Naive B cell (primary cell): ENCODE measurements around the gene BRME1. TPM values are rescaled to one million over a fixed set of nuclear protein-coding genes. Genes with fewer than 3 reads are reported as not detected.

ENCODE experiments used
- ATAC-seq, 2 donors: fragments of 150-1000 bp; cut with Tn5 transposase; 2 replicates each; pipeline ENCODE4 v1.10.0; 2021; ENCODE audit warnings: low read depth in 2 of 2, mild to moderate bottlenecking in 2 of 2, moderate library complexity in 2 of 2
- DNase-seq: peaks from one replicate; pipeline ENCODE4 v3.0.0; 2022
- H3K27ac Mint-ChIP-seq, 6 donors: one replicate each; pipeline ENCODE4 v1.8.0; 2020 to 2022; ENCODE audit warnings: mild to moderate bottlenecking in 6 of 6, mixed read lengths in 6 of 6, moderate library complexity in 5 of 6, inconsistent platforms in 2 of 6
- H3K27me3 Mint-ChIP-seq, 3 donors: one replicate each; pipeline ENCODE4 v1.8.0; 2021 to 2022; ENCODE audit warnings: mixed read lengths in 3 of 3, mild to moderate bottlenecking in 1 of 3
- H3K36me3 Mint-ChIP-seq, 2 donors: one replicate each; pipeline ENCODE4 v1.8.0; 2020 to 2022; ENCODE audit warnings: mixed read lengths in 2 of 2, inconsistent platforms in 1 of 2, mild to moderate bottlenecking in 1 of 2
- H3K4me1 Mint-ChIP-seq, 3 donors: one replicate each; pipeline ENCODE4 v1.8.0; 2020 to 2022; ENCODE audit warnings: mixed read lengths in 3 of 3, inconsistent platforms in 1 of 3, mild to moderate bottlenecking in 1 of 3, moderate library complexity in 1 of 3
- H3K4me3 Mint-ChIP-seq, 8 donors: one replicate each; pipeline ENCODE4 v1.8.0; 2020 to 2022; ENCODE audit warnings: mild to moderate bottlenecking in 8 of 8, mixed read lengths in 8 of 8, moderate library complexity in 8 of 8, inconsistent platforms in 2 of 8
- H3K9me3 Mint-ChIP-seq, 7 donors: one replicate each; pipeline ENCODE4 v1.8.0; 2020 to 2022; ENCODE audit warnings: mixed read lengths in 7 of 7, mild to moderate bottlenecking in 5 of 7, inconsistent platforms in 2 of 7, moderate library complexity in 1 of 7
- polyA plus RNA-seq, 6 donors: library from polyadenylated mRNA; unstranded; fragments of 300-500 nt; fragmentation: Illumina TruSeq; gene quantifications; one replicate each; pipeline ENCODE4 v1.2.3, GENCODE V29; 2021; ENCODE audit warnings: low read depth in 6 of 6

BRME1 gene
- polyA plus RNA-seq, 6 donors from 2014 or later, result 0.47 to 0.51 TPM; not detected in 4

DNA sequence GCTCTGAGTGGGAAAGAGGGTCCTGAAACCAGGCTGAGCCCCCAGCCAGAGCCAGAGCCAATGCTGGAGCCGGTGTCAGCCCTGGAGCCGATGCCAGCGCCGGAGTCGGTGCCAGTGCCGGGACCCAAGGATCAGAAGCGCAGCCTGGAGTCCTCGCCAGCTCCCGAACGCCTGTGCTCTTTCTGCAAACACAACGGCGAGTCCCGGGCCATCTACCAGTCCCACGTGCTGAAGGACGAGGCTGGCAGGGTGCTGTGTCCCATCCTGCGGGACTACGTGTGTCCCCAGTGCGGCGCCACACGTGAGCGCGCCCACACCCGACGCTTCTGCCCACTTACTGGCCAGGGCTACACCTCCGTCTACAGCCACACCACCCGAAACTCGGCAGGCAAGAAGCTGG, 28.6 kb downstream of the BRME1 start:
- peaks cover 9 to 30% (median 17%) of the 10 kb centered on the region in 3 donors for H3K27me3 Mint-ChIP-seq
- no peak overlapping the region for H3K4me3 Mint-ChIP-seq
- H3K9me3 Mint-ChIP-seq, result no peaks in the 10 kb centered on the region
- H3K36me3 Mint-ChIP-seq, result no peaks in the 10 kb centered on the region
- DNase-seq, result no peak
- no peak for ATAC-seq
- no peak overlapping the region for H3K27ac Mint-ChIP-seq
- H3K4me1 Mint-ChIP-seq, result peaks cover 26 to 33% (median 31%) of the 10 kb centered on the region in 3 donors

DNA sequence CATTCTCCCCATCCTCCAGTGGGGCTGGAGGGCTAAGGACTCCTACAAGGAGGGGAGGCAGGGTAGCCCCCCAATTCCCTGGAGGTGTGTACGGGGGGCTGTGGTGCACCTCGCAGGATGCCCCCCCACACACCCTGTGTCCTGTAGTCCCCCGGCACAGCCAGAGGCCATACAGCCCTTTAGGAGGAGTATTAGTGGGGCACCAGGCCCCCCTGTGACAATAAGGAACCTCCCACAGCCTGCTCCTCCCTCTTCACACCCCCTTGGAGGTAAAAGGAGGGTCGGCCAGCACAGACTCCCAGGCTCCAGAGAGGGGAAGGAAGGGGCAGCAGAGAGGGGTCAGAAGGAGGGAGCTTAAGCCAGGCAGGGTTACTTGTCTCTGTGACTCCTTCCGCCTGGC, 29.1 kb downstream of the BRME1 start, which contains the start of gene NANOS3:
NANOS3 (plus strand) TSS at position 301 of the 400 bp plus-strand sequence. CDS start 115 bp downstream, outside the sequence.
- H3K4me1 Mint-ChIP-seq, result peaks cover 22 to 28% (median 27%) of the 10 kb centered on the region in 3 donors
- no peaks in the 10 kb centered on the region for H3K9me3 Mint-ChIP-seq
- no peak within 1 kb of the TSS for H3K4me3 Mint-ChIP-seq

GRCh38 chr19:13875824-13876223, 30.1 kb downstream of the BRME1 start:
- H3K27me3 Mint-ChIP-seq, result peaks cover 13 to 43% (median 27%) of the 10 kb centered on the region in 3 donors
- ATAC-seq (no peak), DNase-seq (no peak)
- no peaks in the 10 kb centered on the region for H3K9me3 Mint-ChIP-seq
- H3K36me3 Mint-ChIP-seq, result no peaks in the 10 kb centered on the region
- peaks cover 16 to 18% (median 17%) of the 10 kb centered on the region in 3 donors for H3K4me1 Mint-ChIP-seq
- H3K27ac Mint-ChIP-seq, result no peak overlapping the region
- peak overlapping the region in 1 of 8 donors; percentile 21 for H3K4me3 Mint-ChIP-seq

More for the DNA sequence above, 29.1 kb downstream of the BRME1 start, which contains the start of gene NANOS3:
- Mint-ChIP-seq H3K27me3 (peaks cover 9 to 34% (median 21%) of the 10 kb centered on the region in 3 donors), H3K36me3 (no peaks in the 10 kb centered on the region), H3K27ac (no peak within 1 kb of the TSS)
- DNase-seq (no peak), ATAC-seq (no peak)

- Mint-ChIP-seq H3K27me3 (peaks cover 19 to 61% (median 42%) of the 10 kb centered on the region in 3 donors), H3K4me3 (peak overlapping the region in 6 of 8 donors; percentile 20 to 72 (median 48)), H3K9me3 (no peaks in the 10 kb centered on the region), H3K4me1 (peaks cover 7 to 12% (median 10%) of the 10 kb centered on the region in 3 donors), H3K36me3 (no peaks in the 10 kb centered on the region), H3K27ac (peak overlapping the region in 1 of 6 donors; percentile 36)
- no peak for ATAC-seq
- no peak for DNase-seq
These were observed 31.9 kb downstream of the BRME1 start for GRCh38 chr19:13873834-13874515.

DNA sequence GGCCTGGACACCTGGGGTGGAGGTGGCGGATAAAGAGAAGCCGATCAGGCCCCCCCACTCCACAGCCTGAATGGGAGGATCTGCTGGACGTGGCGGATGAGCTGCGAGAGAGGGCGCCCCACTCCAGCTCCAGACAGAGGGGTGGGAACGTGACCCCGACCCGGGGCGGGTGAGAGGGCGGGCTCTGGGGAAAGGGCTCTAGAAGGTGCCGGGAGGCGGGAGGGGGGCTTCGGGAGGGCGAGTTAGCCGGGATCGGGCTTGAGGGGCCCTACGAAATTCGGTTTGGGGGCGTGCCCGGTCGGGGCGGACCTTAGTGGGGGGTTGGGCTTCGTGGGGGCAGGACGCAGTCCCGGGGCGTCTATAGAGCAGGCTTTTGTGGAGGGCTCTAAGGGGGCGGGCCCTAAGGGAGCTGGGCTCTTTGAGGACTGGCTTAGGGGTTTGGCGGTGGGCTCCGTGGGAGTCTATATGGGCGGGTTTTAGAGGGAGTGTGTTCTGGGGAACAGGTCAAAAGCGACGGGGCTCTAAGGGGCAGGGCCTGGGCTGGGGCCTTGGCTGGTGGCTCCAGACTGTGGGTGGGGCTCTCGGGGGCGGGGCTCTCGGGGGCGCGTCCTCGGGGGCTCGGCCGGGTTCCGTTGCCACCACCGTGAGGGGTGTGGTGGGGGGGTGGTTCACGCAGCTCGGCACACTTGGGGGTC, 33.1 kb downstream of the BRME1 start:
- H3K9me3 Mint-ChIP-seq, result no peaks in the 10 kb centered on the region
- H3K4me3 Mint-ChIP-seq, result peak overlapping the region; percentile 60 to 90 (median 82)
- ATAC-seq (peak; percentile 82 to 86), DNase-seq (peak; percentile 38)
- peaks cover 7 to 12% (median 10%) of the 10 kb centered on the region in 3 donors for H3K4me1 Mint-ChIP-seq
- peaks cover 24 to 69% (median 53%) of the 10 kb centered on the region in 3 donors for H3K27me3 Mint-ChIP-seq
- no peak overlapping the region for H3K27ac Mint-ChIP-seq
- H3K36me3 Mint-ChIP-seq, result no peaks in the 10 kb centered on the region

- no peaks in the 10 kb centered on the region for H3K9me3 Mint-ChIP-seq
- H3K27ac Mint-ChIP-seq, result peak overlapping the region in 1 of 6 donors; percentile 37
- H3K4me1 Mint-ChIP-seq, result peaks cover 7 to 12% (median 10%) of the 10 kb centered on the region in 3 donors
- H3K36me3 Mint-ChIP-seq, result no peaks in the 10 kb centered on the region
- DNase-seq (no peak), ATAC-seq (no peak)
- H3K4me3 Mint-ChIP-seq, result peak overlapping the region; percentile 60 to 87 (median 78)
- peaks cover 30 to 75% (median 58%) of the 10 kb centered on the region in 3 donors for H3K27me3 Mint-ChIP-seq
These were observed 33.6 kb downstream of the BRME1 start for GRCh38 chr19:13872339-13872694.

GRCh38 chr19:13870873-13871272, 35.0 kb downstream of the BRME1 start:
- no peak for ATAC-seq
- peak overlapping the region in 1 of 6 donors; percentile 56 for H3K27ac Mint-ChIP-seq
- peaks cover 15 to 21% (median 16%) of the 10 kb centered on the region in 3 donors for H3K4me1 Mint-ChIP-seq
- peak overlapping the region in 2 of 8 donors; percentile 24 to 42 for H3K4me3 Mint-ChIP-seq
- DNase-seq, result no peak
- H3K9me3 Mint-ChIP-seq, result no peaks in the 10 kb centered on the region
- H3K27me3 Mint-ChIP-seq, result peaks cover 37 to 79% (median 71%) of the 10 kb centered on the region in 3 donors
- peaks cover 0 to 5% of the 10 kb centered on the region in 2 donors for H3K36me3 Mint-ChIP-seq

GRCh38 chr19:13869281-13869680, 36.6 kb downstream of the BRME1 start:
- H3K4me3 Mint-ChIP-seq, result no peak overlapping the region

DNA sequence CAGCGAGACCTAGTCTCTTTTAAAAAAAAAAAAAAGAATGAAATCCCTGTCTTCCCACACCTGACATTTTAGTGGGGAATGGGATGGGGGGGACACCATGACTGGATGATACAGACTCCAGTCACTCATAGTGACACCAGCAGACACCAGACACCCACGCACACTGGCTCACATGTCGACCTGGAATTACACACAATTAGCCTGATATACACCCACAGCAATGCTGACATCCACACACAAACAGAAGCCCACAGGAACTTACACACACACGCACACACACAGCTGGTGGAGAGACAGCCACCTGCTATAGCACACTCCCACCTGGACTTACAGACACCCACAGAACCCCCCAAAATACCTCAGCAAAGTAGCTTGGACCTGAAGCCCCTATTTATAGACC, 37.3 kb downstream of the BRME1 start:
- peaks cover 5 to 12% of the 10 kb centered on the region in 2 donors for H3K36me3 Mint-ChIP-seq
- H3K27ac Mint-ChIP-seq, result peak overlapping the region in 2 of 6 donors; percentile 4 to 86
- H3K27me3 Mint-ChIP-seq, result peaks cover 45 to 77% (median 76%) of the 10 kb centered on the region in 3 donors
- no peak for ATAC-seq
- peaks cover 20 to 27% (median 25%) of the 10 kb centered on the region in 3 donors for H3K4me1 Mint-ChIP-seq
- H3K9me3 Mint-ChIP-seq, result peaks cover 0 to 1% (median 0%) of the 10 kb centered on the region in 7 donors
- H3K4me3 Mint-ChIP-seq, result peak overlapping the region in 2 of 8 donors; percentile 0 to 73
- no peak for DNase-seq

More at GRCh38 chr19:13869281-13869680, 36.6 kb downstream of the BRME1 start:
- Mint-ChIP-seq H3K27me3 (peaks cover 41 to 74% (median 74%) of the 10 kb centered on the region in 3 donors), H3K9me3 (peaks cover 0 to 1% (median 0%) of the 10 kb centered on the region in 7 donors), H3K36me3 (peaks cover 3 to 10% of the 10 kb centered on the region in 2 donors), H3K27ac (no peak overlapping the region), H3K4me1 (peaks cover 20 to 25% (median 22%) of the 10 kb centered on the region in 3 donors)
- ATAC-seq, result no peak
- DNase-seq, result no peak

DNA sequence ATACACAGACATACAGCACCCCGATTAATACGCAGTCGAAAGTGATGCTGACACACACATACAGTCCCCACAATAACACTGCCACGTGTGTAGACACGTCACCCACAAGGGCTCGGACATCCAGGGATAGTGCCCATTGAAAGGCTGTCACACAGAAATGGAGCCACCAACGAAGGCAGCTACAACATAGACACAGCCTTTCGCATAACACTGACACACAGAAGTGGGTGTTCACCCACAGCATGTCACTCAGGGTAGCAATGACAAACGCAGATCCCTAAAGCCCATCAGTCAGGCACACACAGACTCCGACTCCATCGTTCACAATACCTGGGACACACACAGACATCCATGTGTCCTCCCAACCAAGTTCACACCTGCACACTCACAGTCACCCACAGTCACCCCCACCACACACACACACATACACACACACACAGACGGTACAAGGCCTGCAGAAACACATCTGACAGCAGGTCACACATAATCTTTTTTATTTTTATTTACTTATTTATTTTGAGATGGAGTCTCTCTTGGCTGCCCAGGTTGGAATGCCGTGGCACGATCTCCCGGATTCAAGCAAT, 39.4 kb downstream of the BRME1 start:
- DNase-seq, result no peak
- ATAC-seq, result no peak
- peaks cover 47 to 70% (median 68%) of the 10 kb centered on the region in 3 donors for H3K27me3 Mint-ChIP-seq
- peaks cover 0 to 1% (median 0%) of the 10 kb centered on the region in 7 donors for H3K9me3 Mint-ChIP-seq
- peaks cover 22 to 25% (median 23%) of the 10 kb centered on the region in 3 donors for H3K4me1 Mint-ChIP-seq
- peak overlapping the region in 3 of 6 donors; percentile 25 to 83 (median 80) for H3K27ac Mint-ChIP-seq
- peaks cover 5 to 12% of the 10 kb centered on the region in 2 donors for H3K36me3 Mint-ChIP-seq
- H3K4me3 Mint-ChIP-seq, result peak overlapping the region; percentile 33 to 83 (median 77)

DNA sequence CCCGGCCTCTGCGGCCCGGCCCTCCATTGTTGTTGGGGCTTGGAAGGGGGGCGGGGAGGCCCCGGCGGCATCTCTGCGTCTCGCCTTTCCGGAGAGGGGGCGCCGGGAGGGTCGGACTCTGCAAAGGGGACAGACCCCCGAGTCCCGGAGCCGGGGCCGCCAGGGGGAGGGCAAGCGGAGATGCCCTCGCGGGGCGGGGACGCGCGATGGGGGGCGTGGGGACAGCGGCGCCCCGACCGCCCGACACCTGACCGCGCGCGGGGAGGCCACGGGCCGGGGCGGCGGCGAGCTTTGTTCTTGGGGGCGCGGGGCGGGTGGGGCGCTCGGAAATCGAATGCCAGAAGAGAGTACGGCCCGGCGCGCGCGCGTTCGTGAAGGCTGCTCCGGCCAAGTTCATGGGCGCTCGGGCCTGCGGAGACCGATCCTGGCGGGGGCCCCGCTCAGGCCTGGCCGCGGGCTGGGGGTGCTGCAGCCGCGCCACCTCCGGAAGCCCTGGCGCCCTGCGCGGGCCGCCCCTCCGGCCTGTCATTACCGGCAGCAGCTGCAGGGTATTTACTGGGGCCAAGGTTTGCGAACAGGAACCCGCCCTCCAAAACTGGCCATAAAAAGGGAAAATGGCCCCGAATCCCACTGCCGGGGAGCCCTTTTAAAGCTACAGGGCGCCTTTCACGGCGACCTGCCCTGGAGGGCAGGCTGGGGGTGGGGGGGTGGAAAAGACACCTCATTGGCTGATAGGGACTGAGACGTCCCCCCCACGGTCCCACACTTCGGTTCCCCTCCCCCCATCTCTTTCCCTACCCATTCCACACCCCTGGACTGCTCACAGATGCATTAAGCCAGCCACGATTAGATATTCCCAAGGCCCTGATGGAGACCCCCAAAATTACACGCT, 40.1 kb downstream of the BRME1 start:
- Mint-ChIP-seq H3K9me3 (peaks cover 0 to 1% (median 0%) of the 10 kb centered on the region in 7 donors), H3K36me3 (peaks cover 5 to 12% of the 10 kb centered on the region in 2 donors), H3K27me3 (peaks cover 42 to 64% (median 61%) of the 10 kb centered on the region in 3 donors), H3K27ac (peak overlapping the region in 2 of 6 donors; percentile 80 to 83), H3K4me1 (peaks cover 25 to 29% (median 28%) of the 10 kb centered on the region in 3 donors), H3K4me3 (peak overlapping the region; percentile 33 to 83 (median 77))
- ATAC-seq, result no peak
- no peak for DNase-seq
